Frontal cortex (tissue), 4 donors: ENCODE results near the gene AFAP1. TPM values are rescaled to one million over a fixed set of nuclear protein-coding genes. Genes with fewer than 3 reads are reported as not detected.
A peak's percentile ranks its signal among the peaks of the same experiment; 100 is the strongest.

Experiments used
- DNase-seq, 2 donors: peaks; one replicate each; pipeline ENCODE4 v3.0.0; 2012; ENCODE audit warnings: low spot score in 2 of 2
- FAIRE-seq: peaks from 2 replicates; lab custom pipeline; 2012; peaks lifted over from hg19 to GRCh38; lab: Jason Lieb, UNC
- total RNA-seq: library from RNA; depleted of rRNA; stranded (reverse); fragments of >200 nt; gene quantifications from one replicate; pipeline ENCODE4 v1.2.3, GENCODE V29; 2014
- donor health status: control.
- donor health status: control.
- donor health status: control.

Gene AFAP1
- total RNA-seq, 1 donor from 2014 or later: 45.2 TPM

DNA sequence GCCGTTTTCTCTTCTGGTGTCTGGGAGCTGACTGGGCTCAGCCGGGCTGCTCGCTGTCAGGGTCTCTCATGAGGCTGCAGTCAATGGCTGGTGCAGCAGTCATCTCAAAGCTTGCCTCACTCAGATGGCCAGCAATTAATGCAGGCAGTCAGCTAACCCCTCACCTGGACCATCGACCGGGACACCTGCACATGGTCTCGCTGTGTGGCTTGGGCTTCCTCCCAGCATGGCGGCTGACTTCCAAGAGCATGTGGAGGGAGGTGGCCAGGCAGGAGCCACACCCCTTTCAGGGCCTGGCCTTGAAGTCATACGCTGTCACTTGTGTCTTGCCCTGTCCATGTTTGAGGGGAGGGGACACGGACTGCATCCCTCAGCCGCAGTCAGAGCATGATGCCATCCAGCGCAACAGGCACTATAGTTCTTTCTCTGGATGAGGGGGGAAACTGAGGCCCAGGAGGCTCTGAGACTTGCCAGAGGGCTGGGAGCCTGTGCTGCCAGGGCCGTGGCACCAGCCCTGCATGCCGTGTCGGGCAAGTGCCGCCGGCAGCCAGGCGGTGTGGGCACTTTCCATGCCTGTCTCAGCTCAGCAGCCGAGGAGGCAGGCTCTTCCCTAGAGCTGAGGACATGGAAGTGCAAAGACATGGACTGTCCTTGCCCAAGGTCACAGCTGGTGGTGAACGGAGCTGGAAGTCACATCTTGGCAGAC lies 201.8 kb downstream of the AFAP1 start:
- DNase-seq (no peak), FAIRE-seq (no peak)

DNA sequence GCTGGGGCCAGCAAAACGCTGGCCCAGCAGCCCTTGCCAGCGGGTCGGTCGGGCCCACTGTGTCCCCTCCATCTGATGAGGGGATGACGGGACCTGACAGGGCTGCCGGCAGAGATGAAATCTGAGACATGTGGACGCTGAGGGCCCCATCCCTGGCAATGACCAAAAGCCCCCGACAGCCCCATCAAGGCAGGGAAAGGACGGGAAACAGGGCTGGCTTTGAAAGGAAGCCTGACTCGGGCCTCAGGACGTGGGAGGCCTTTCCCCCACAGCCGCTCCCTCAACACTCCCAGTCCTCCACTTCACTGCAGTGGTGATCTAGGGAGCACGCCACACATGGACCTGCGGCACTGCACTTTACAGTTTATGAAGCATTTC lies 202.4 kb downstream of the AFAP1 start:
- no peak for FAIRE-seq
- no peak for DNase-seq

- DNase-seq: no peak
- FAIRE-seq: no peak
Measured at GRCh38 chr4:7736436-7737267, 203.0 kb downstream of the AFAP1 start.

DNA sequence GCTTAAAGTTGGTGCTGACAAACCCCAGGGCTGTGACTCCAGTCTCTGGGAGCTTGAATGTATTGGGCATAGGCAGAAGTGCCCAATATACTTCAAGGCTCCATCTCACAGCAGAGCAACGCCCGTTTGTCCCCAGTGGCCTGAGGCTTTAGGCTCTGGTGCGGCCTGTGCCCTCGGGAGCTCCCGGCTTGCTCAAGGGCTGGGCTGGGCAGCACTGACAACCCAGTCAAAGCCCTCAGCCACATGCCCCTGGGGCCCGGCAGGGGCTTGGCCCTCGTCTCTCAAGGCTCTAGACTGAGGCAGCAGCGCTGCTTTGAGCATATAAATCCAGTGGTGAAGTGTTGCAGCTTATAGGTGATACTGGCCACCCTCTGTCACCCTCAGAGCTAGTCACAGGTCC lies 203.7 kb downstream of the AFAP1 start:
- DNase-seq: no peak
- FAIRE-seq: no peak

DNA sequence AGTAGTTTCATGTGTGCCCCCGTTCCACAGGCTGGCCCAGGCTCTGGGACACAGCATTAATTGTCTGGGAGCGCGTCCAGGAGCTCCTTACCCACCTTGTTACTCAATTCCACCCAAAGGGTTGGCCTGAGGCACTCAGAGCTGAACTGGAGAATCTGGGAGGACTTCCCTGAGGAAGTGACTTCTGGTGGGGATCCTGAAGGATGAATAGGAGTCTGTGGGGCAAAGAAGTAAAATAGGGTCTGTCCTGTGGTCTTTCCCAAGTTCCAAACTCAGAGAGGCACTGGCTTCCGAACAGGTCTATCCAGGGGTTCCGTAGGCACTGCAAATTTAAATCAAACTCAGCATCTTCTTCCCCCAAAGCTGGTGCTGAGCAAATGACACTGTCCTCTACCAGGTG lies 204.3 kb downstream of the AFAP1 start:
- FAIRE-seq: no peak

DNA sequence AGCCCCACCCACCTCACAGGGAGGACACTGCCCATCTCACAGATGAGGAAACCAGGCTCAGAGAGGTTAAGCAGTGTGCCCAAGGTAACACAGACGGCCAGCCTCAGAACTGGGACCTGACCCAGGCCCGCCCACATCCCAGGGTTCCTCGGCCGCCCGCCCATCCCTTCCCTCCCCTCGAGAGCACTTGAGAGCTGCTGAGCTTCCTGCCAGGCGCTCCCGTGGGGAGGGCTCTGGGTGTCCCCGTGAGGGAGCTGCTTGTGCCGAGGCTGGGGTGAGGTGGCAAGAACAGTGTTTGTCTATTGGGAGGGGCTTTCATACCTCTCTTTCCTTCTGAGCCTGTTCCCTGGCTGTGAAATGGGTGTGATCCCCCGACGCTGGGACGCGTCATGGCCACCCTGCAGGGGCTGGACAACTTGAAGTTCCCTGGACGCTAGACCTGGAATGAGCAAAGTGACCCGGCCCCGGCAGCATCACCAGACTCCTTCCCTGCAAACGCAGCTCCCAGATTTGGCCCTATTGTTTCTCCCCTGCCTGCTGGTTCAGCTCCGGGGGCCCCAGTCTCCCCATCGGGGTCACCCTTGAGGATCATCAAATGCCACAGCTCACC lies 204.9 kb downstream of the AFAP1 start:
- FAIRE-seq (no peak), DNase-seq (no peak)

More for the DNA sequence above, 204.3 kb downstream of the AFAP1 start:
- DNase-seq: no peak

DNA sequence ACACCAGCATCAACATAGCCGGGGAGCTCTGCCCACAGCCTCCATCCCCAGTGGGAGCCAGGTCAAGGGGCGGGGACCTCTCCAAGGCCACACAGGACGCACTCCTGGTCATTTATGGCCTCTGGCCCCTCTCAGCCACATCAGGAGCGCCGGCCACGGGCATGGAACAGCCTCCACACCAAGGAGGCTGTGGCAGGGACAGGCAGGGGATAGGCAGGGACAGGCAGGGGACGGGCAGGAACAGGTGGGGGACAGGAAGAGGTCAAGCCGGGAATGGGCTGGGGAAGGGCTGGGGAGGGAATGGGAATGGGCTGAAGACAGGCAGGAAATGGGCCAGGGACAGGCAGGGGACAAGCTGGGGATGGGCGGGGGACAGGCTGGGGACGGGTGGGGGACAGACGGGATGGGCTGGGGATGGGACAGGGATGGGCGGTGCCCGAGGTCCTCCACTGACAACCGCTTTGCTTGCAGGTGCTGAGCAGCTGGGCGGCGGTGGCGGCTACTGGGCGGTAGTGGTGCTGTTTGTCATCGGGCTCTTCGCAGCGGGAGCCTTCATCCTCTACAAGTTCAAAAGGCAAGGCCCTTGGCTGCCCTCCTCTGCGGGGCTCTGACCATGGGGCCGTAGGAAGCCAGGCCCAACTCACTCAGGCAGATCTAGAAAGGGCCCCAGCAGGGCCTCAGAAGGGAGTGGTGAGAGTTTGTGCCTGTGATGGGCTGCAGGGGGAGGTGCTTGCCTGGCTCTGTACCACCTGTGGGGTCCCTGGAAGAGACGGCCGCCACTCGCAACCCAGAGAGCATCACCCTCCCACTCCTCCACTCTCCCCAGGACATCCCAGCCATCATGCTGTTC lies 205.6 kb downstream of the AFAP1 start:
- FAIRE-seq (no peak), DNase-seq (no peak)

- DNase-seq: no peak
- FAIRE-seq: no peak
Measured at GRCh38 chr4:7733201-7733600, 206.5 kb downstream of the AFAP1 start.

GRCh38 chr4:7732263-7732662 lies 207.4 kb downstream of the AFAP1 start:
- no peak for DNase-seq

DNA sequence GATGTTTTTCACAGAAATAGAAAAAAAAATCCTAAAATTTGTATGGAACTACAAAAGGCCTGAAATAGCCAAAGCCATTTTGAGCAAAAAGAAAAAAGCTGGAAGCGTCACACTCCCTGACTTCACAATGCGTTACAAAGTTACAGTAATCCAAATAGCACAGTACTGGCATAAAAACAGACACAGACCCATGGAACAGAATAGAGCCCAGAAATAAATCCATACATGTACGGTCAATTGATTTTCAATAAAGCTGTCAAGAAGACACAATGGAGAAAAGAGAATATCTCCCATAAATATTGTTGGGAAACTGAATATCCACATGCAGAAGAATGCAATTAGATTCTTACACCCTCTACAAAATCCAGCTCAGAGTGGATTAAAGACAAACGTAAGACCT lies 208.2 kb downstream of the AFAP1 start:
- FAIRE-seq (no peak), DNase-seq (no peak)

More at GRCh38 chr4:7732263-7732662, 207.4 kb downstream of the AFAP1 start:
- FAIRE-seq: no peak

DNA sequence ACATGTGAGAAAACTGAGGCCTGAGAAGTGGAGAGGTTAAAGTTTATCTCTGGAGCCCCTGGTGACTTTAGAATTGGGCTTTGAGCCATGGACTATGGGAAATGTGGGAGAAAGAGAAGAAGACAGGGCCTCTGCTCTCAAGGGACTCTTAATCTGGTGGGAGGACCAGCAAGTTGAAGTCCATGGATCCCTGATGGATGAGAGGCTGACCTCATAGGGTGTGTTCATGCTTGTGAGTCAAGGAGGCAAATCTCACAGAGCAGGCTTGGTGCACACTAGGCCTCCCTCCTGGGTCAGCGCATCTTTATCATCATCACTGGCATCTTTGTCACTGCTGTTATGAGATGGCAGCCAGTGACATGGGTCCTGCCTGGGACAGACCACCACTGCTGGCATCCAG lies 211.9 kb downstream of the AFAP1 start:
- FAIRE-seq (no peak), DNase-seq (no peak)

DNA sequence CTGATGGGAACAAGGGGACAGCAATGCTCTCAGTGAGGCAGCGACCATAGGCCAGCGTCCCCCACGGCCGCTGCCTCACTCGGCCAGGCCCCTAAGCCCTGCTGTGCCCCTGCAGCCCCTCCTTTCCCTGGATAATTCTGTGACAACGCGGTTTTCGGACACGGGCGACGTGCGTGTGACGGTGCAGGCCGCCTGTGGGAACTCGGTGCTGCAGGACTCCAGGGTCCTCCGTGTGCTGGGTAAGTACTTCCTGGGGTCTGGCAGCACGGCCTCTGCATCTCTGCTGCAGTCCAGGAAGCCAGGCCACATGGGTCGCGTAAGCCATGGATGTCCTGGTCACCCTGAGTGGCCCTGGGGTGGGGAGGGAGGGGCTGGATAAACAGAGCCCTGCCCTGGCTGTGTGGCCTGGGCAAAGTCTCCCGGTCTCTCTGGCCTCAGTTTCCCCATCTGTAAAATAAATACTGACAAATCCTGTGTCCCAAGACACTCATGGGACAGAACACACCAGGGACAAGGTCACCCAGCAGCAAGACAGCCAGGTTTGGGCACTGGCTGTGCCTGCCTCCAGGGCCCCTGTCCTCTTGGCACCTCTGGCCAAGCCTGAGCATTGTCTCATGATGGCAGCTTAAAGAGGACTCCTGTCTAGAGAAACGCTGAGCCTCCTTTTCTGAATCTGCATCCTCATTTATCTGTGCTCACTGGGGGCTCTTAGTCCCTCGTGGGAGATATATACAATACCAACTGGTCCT lies 212.8 kb downstream of the AFAP1 start:
- FAIRE-seq (no peak), DNase-seq (no peak)

- DNase-seq (no peak), FAIRE-seq (no peak)
Measured at GRCh38 chr4:7725951-7726350, 213.7 kb downstream of the AFAP1 start.

DNA sequence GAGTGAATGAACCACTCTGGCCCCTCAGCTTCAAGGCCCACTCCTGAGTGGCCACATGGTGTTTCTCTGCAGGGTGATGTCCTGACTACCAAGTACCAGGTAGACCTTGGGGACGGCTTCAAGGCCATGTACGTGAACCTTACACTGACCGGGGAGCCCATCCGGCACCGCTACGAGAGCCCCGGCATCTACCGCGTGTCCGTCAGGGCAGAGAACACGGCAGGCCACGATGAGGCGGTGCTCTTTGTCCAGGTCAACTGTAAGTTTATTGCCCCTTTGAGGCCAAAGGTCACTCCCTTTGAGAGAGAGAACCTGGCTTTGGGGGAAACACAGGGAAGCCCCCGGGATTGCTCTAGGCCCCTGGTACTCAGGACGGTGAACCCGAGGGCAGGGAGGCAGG lies 216.0 kb downstream of the AFAP1 start:
- FAIRE-seq: no peak

DNA sequence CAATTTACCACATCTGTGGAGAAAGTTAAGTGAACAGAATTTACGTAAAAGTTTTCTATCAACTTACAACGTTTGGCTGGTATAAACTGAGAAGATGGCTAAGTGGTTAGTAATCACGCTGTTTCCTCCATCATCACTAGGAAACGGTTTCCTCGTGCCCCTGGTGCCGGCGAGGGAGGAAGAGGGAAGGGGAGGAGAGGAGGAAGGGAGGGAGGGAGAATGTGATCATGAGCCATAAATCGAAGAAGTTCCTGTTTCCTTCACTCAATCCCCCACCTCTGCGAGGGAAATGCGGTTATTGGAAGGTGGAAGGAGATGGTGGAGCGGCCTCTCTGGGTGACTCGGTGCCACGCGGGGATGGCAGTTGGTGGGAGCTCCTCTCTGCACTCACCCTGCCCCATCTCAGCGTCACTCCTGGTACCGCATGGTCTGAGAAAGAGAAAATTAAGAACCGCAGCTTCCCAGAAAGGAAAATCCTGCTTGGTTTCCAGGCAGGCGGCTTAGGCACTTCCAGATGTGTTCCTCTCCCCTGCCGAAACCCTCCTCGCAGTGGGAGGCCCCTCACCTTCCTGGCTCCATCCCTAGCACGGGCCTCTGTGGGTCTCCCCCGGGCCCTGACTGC lies 216.8 kb downstream of the AFAP1 start:
- FAIRE-seq (no peak), DNase-seq (no peak)

More for the DNA sequence above, 216.0 kb downstream of the AFAP1 start:
- no peak for DNase-seq

DNA sequence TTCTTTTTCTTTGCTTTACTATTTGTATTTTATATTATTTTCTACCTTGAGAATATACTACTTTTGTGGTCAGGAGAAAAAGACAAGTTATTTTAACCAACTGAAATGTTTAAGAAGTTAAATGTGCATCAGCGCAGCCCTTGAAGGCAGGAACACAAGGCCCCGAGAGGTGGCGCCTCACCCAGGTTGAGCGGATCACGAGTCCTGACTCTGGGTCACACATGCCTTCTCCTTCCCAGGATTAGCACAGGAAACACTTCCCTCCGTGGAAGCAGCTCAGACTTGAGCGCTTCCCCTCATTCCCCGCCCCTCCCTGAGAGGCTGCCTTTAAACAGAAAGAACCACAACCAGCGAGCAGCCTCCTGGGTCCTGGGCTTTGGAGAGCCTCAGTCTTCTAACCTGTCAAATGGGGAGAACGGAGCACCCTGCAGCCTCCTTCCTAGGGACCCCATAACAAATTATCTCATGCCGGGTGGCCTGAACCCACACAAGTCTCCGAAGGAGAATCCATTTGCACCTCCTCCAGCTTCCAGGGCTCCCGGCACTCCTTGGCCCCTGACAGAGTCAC lies 217.6 kb downstream of the AFAP1 start:
- FAIRE-seq: no peak
- no peak for DNase-seq

- peak; percentile 75 to 88 for DNase-seq
- no peak for FAIRE-seq
Measured at GRCh38 chr4:7719354-7720174, 220.1 kb downstream of the AFAP1 start.
